ENCODE data around the gene CACNB4. TPM values are rescaled to one million over a fixed set of nuclear protein-coding genes. Genes with fewer than 3 reads are reported as not detected.

Gene CACNB4
- total RNA-seq, 1 experiment from 2014 or later: 2.0 TPM

GRCh38 chr2:152084076-152084475, 14.8 kb downstream of the CACNB4 start:
- Histone ChIP-seq H3K9me3 (ENCODE audit: control insufficient read depth in 1 of 2, insufficient read depth in 1 of 2, low read depth in 1 of 2, low read length in 2 of 2) (no peaks in the 10 kb centered on the region), H3K79me2 (ENCODE audit: insufficient read depth, low read length) (no peaks in the 10 kb centered on the region), H3K4me1 (ENCODE audit: control insufficient read depth in 1 of 2, insufficient read depth in 2 of 2, low read length in 2 of 2) (no peaks in the 10 kb centered on the region), H3K9me2 (ENCODE audit: insufficient read depth) (no peaks in the 10 kb centered on the region), H4K20me1 (ENCODE audit: insufficient read depth) (no peaks in the 10 kb centered on the region), H3K27me3 (ENCODE audit: insufficient read depth, low read length) (no peaks in the 10 kb centered on the region), H3K9ac (ENCODE audit: low read length) (no peak overlapping the region), H3K27ac (ENCODE audit: low read depth, low read length) (no peak overlapping the region), H2AFZ (ENCODE audit: low read depth, low read length, poor library complexity, severe bottlenecking) (no peak overlapping the region), H3K4me3 (replicated peaks in 1 of 2; ENCODE audit: low read depth in 1 of 2, low read length in 2 of 2) (no peak overlapping the region), H3K4me2 (ENCODE audit: low read length) (no peak overlapping the region), H3K36me3 (ENCODE audit: control insufficient read depth in 1 of 2, insufficient read depth in 2 of 2, low read length in 2 of 2) (no peaks in the 10 kb centered on the region)
- ChIA-PET RAD21 (ENCODE audit: low non-redundant PET in 1 of 2, low total read pairs in 2 of 2, uncharacterized antibody in 2 of 2, unreplicated experiment in 2 of 2) (no interaction called here), POLR2A (no interaction called here), CTCF (no interaction called here)
- DNase-seq (ENCODE audit: low read depth, low spot score): no peak
- no peak for TF ChIP-seq ELF1 (IDR thresholded peaks at IDR 0.05; ENCODE audit: borderline replicate concordance, low read depth)
- TF ChIP-seq ZFX (IDR thresholded peaks at IDR 0.05): no peak
- TF ChIP-seq EZH2phosphoT487 (IDR thresholded peaks at IDR 0.05; ENCODE audit: borderline replicate concordance): no peak
- no peak for TF ChIP-seq MAX (IDR thresholded peaks at IDR 0.05)
- TF ChIP-seq RAD21 (IDR thresholded peaks at IDR 0.05; ENCODE audit: low read depth): no peak
- no peak for TF ChIP-seq ZBTB33 (IDR thresholded peaks at IDR 0.05; ENCODE audit: extremely low read depth, insufficient replicate concordance, low read length)
- no peak for TF ChIP-seq CTCF (IDR thresholded peaks at IDR 0.05 in 2 of 3, conservative IDR thresholded peaks at IDR 0.05 in 1 of 3; ENCODE audit: borderline replicate concordance in 1 of 3, insufficient read depth in 1 of 3, low read depth in 2 of 3, low read length in 2 of 3)
- no peak for TF ChIP-seq POLR2AphosphoS5 (IDR thresholded peaks at IDR 0.05; ENCODE audit: low read depth, low read length)
- no peak for TF ChIP-seq ZNF274 (IDR thresholded peaks at IDR 0.05; ENCODE audit: low read depth, low read length)
- TF ChIP-seq CBX3 (IDR thresholded peaks at IDR 0.05; ENCODE audit: low read depth): no peak
- no peak for TF ChIP-seq JUND (IDR thresholded peaks at IDR 0.05)
- no peak for TF ChIP-seq SRF (IDR thresholded peaks at IDR 0.05; ENCODE audit: low read depth)
- TF ChIP-seq REST (IDR thresholded peaks at IDR 0.05; ENCODE audit: low read depth): no peak
- TF ChIP-seq FOSL1 (IDR thresholded peaks at IDR 0.05; ENCODE audit: low read depth): no peak
- TF ChIP-seq EZH2 (IDR thresholded peaks at IDR 0.05): no peak
- TF ChIP-seq CEBPB (IDR thresholded peaks at IDR 0.05; ENCODE audit: low read depth): no peak
- TF ChIP-seq EGR1 (IDR thresholded peaks at IDR 0.05; ENCODE audit: low read depth): no peak
- intact Hi-C loops (cut with micrococcal nuclease): no loop called here
- no peak for ATAC-seq
- no TSS peak for BruUV-seq (replicated peaks)

Data from HCT116 (cell line).